LHCN-M2 (cell line): ENCODE data around the gene F2. TPM values are rescaled to one million over a fixed set of nuclear protein-coding genes. Genes with fewer than 3 reads are reported as not detected.
"Not testable (repeated sequence)": the region's sequence is repeated elsewhere in the genome, so short reads cannot be mapped to it uniquely, and the experiment has no call there.

Experiments
- DNase-seq: peaks from one replicate; pipeline ENCODE4 v3.0.0-alpha.2; 2012; ENCODE audit warnings: low read depth
- polyA plus RNA-seq: library from polyadenylated mRNA; unstranded; fragments of >200 nt; gene quantifications from one replicate; pipeline ENCODE4 v1.2.1, GENCODE V29; 2012; ENCODE audit warnings: missing spikeins
- total RNA-seq: library from RNA; depleted of rRNA; stranded (reverse); fragments of >200 nt; gene quantifications from 2 replicates; pipeline ENCODE4 v1.2.3, GENCODE V29; 2014; rRNA removed

F2 gene
- not detected in 2 replicates for total RNA-seq
- not detected for polyA plus RNA-seq

- no peak for DNase-seq
Observed at GRCh38 chr11:46719048-46719542, at the start of gene F2. Gene F2, plus strand, starts transcription at chr11:46719213. Its CDS starts 23 bp downstream, at chr11:46719236.

- DNase-seq, result no peak
Observed at GRCh38 chr11:46669711-46670139, 49.3 kb upstream of the F2 start.

- DNase-seq, result not testable (repeated sequence)
Observed at GRCh38 chr11:46670521-46670920, 48.5 kb upstream of the F2 start.

- no peak for DNase-seq
Observed at GRCh38 chr11:46671958-46672315, 47.1 kb upstream of the F2 start.

- DNase-seq, result no peak
Observed at GRCh38 chr11:46672381-46672839, 46.6 kb upstream of the F2 start.

- DNase-seq, result no peak
Observed at GRCh38 chr11:46673713-46674462, 45.1 kb upstream of the F2 start.

- peak; percentile 93 for DNase-seq
Observed at GRCh38 chr11:46674463-46675287, 44.3 kb upstream of the F2 start.

GRCh38 chr11:46675288-46675851 lies 43.6 kb upstream of the F2 start:
- peak; percentile 89 for DNase-seq

- no peak for DNase-seq
Observed at GRCh38 chr11:46675949-46676348, 43.1 kb upstream of the F2 start.

GRCh38 chr11:46676436-46677158 lies 42.4 kb upstream of the F2 start:
- no peak for DNase-seq

- no peak for DNase-seq
Observed at GRCh38 chr11:46677169-46677568, 41.8 kb upstream of the F2 start.

GRCh38 chr11:46677991-46678740 lies 40.8 kb upstream of the F2 start:
- DNase-seq, result no peak

- DNase-seq, result no peak
Observed at GRCh38 chr11:46678741-46679130, 40.3 kb upstream of the F2 start.

- no peak for DNase-seq
Observed at GRCh38 chr11:46679241-46680163, 39.5 kb upstream of the F2 start.

- DNase-seq, result no peak
Observed at GRCh38 chr11:46680164-46680760, 38.8 kb upstream of the F2 start.

GRCh38 chr11:46680815-46681214 lies 38.2 kb upstream of the F2 start:
- DNase-seq, result no peak

GRCh38 chr11:46681814-46682213 lies 37.2 kb upstream of the F2 start:
- no peak for DNase-seq

- no peak for DNase-seq
Observed at GRCh38 chr11:46682773-46683752, 36.0 kb upstream of the F2 start.
